Liver (tissue), 3 donors: ENCODE data around the gene TARS2.

ENCODE experiments used
- CTCF ChIP-seq: fragments of 150-350 bp; IDR thresholded peaks from 2 replicates; pipeline ENCODE4 v1.5.1; 2017; ENCODE audit warnings: improper control_type of control experiment, low read depth, low read length; ENCODE audit not compliant: missing input control
- JUND ChIP-seq, 2 donors: IDR thresholded peaks; 2 replicates each; pipeline ENCODE4 v1.6.1; 2016; ENCODE audit warnings: antibody characterized with exemption in 2 of 2
- RAD21 ChIP-seq, 2 donors: IDR thresholded peaks; 2 replicates each; pipeline ENCODE4 v1.6.1; 2016; ENCODE audit warnings: antibody characterized with exemption in 2 of 2, mild to moderate bottlenecking in 2 of 2
- YY1 ChIP-seq: IDR thresholded peaks from 2 replicates; pipeline ENCODE4 v1.6.1; 2016; ENCODE audit warnings: antibody characterized with exemption, mild to moderate bottlenecking
- donor health status: healthy.
- donor health status: healthy.

GRCh38 chr1:150529017-150529416 is 41.8 kb downstream of the TARS2 start:
- no peak for TF ChIP-seq CTCF
- no peak for TF ChIP-seq JUND (IDR thresholded peaks at IDR 0.05)
- TF ChIP-seq RAD21 (IDR thresholded peaks at IDR 0.05), result no peak
- no peak for TF ChIP-seq YY1
